Prostate gland (tissue), 2 donors: ENCODE measurements around the gene PML.

ENCODE experiments used
- CTCF ChIP-seq, 4 experiments: fragments of 200-600 bp in 2 of 4; fragments of 450-650 bp in 2 of 4; sonication (generic) in 2 of 4; IDR thresholded peaks; 1 replicate in 3 of 4; 2 replicates in 1 of 4; pipeline ENCODE4 v1.5.1; 2016 to 2019; ENCODE audit warnings: antibody characterized with exemption in 4 of 4, mild to moderate bottlenecking in 2 of 4, moderate library complexity in 2 of 4
- POLR2AphosphoS5 ChIP-seq: sonication (generic); formaldehyde crosslinking; IDR thresholded peaks from one replicate; pipeline ENCODE4 v1.6.1; 2017; ENCODE audit warnings: antibody characterized with exemption

GRCh38 chr15:74055804-74056203 lies 61.3 kb downstream of the PML start:
- TF ChIP-seq CTCF (IDR thresholded peaks at IDR 0.05) (no peak), POLR2AphosphoS5 (no peak)
